A549 (cell line): ENCODE data around the gene ESPNL. TPM values are rescaled to one million over a fixed set of nuclear protein-coding genes. Genes with fewer than 3 reads are reported as not detected.

Source experiments
- ATAC-seq, 2 experiments: fragments of 200-7000 bp in 1 of 2; fragments of >200 bp in 1 of 2; cut with Nextera tagmentation in 1 of 2; cut with Tn5 transposase in 1 of 2; 3 replicates each; pipeline versions ENCODE4 v1.8.0 to v1.9.1; 2018 to 2020; ENCODE audit warnings: mild to moderate bottlenecking in 1 of 2, moderate library complexity in 1 of 2
- CTCF ChIA-PET: fragments of 300-600 bp; sonication (Branson Sonifier 250); formaldehyde crosslinking; extraction: SDS; loops from one replicate; lab custom pipeline; 2021; ENCODE audit warnings: antibody characterized with exemption, inconsistent platforms; lab: Yijun Ruan, JAX
- POLR2A ChIA-PET: fragments of 350-600 bp; formaldehyde crosslinking; extraction: SDS; loops from one replicate; lab custom pipeline; 2021; ENCODE audit warnings: antibody characterized with exemption, inconsistent platforms; lab: Yijun Ruan, JAX
- DNase-seq, 2 experiments: peaks; one replicate each; pipeline versions ENCODE4 v3.0.0 to v3.0.0-alpha.2; 2011 to 2016; ENCODE audit warnings: low read depth in 1 of 2, low spot score in 1 of 2
- FAIRE-seq: peaks from 2 replicates; lab custom pipeline; 2011; peaks lifted over from hg19 to GRCh38; lab: Jason Lieb, UNC
- H3K27ac ChIP-seq, 2 experiments: fragments of >200 bp; sonication (Bioruptor Twin); formaldehyde crosslinking; 3 replicates each; pipeline ENCODE4 v1.5.1; 2016 to 2017
- H3K4me1 ChIP-seq: fragments of >200 bp; sonication (Bioruptor Twin); formaldehyde crosslinking; 3 replicates; pipeline ENCODE4 v1.6.1; 2016
- H3K4me2 ChIP-seq: fragments of >200 bp; sonication (Bioruptor Twin); formaldehyde crosslinking; 3 replicates; pipeline ENCODE4 v1.6.1; 2016
- H3K4me3 ChIP-seq: fragments of >200 bp; sonication (Bioruptor Twin); formaldehyde crosslinking; 3 replicates; pipeline ENCODE4 v1.5.1; 2016
- H3K9me3 ChIP-seq: fragments of >200 bp; sonication (Bioruptor Twin); formaldehyde crosslinking; 3 replicates; pipeline ENCODE4 v1.6.1; 2016
- BHLHE40 ChIP-seq: IDR thresholded peaks from 2 replicates; pipeline ENCODE4 v1.6.1; 2012; ENCODE audit warnings: low read depth, low read length, inconsistent platforms
- CBX8 ChIP-seq: fragments of 200-600 bp; sonication (generic); IDR thresholded peaks from 2 replicates; pipeline ENCODE4 v1.6.1; 2016
- CTCF ChIP-seq: fragments of >200 bp; sonication (Bioruptor Twin); formaldehyde crosslinking; IDR thresholded peaks from 3 replicates; pipeline ENCODE4 v1.5.1; 2016
- EHMT2 ChIP-seq: fragments of 200-600 bp; sonication (generic); IDR thresholded peaks from 2 replicates; pipeline ENCODE4 v1.6.1; 2016; ENCODE audit warnings: antibody characterized with exemption, low read depth, mild to moderate bottlenecking, moderate library complexity
- FOXS1 ChIP-seq: fragments of 250-450 bp; sonication (Bioruptor Pico); IDR thresholded peaks from 2 replicates; pipeline ENCODE4 v1.5.0; 2020; ENCODE audit warnings: mild to moderate bottlenecking, moderate library complexity
- HOXA7 ChIP-seq: fragments of 250-450 bp; sonication (Bioruptor Pico); IDR thresholded peaks from 2 replicates; pipeline ENCODE4 v1.5.0; 2020; ENCODE audit warnings: mild to moderate bottlenecking, moderate library complexity
- HOXB13 ChIP-seq: fragments of 250-450 bp; sonication (Bioruptor Pico); IDR thresholded peaks from 2 replicates; pipeline ENCODE4 v1.5.0; 2020; ENCODE audit warnings: low read depth, mild to moderate bottlenecking, moderate library complexity
- HOXB5 ChIP-seq: fragments of 250-450 bp; sonication (Bioruptor Pico); IDR thresholded peaks from 2 replicates; pipeline ENCODE4 v1.5.0; 2020; ENCODE audit warnings: mild to moderate bottlenecking, moderate library complexity
- JUN ChIP-seq, 2 experiments: fragments of >200 bp; sonication (Bioruptor Twin); formaldehyde crosslinking; IDR thresholded peaks; 2 replicates in 1 of 2; 3 replicates in 1 of 2; pipeline ENCODE4 v1.6.1; 2016 to 2017
- NFE2L2 ChIP-seq: fragments of 150-350 bp; conservative IDR thresholded peaks from 2 replicates; pipeline ENCODE4 v1.6.1; 2014; ENCODE audit warnings: low read length
- NR3C1 ChIP-seq: fragments of >200 bp; sonication (Bioruptor Twin); formaldehyde crosslinking; IDR thresholded peaks from 3 replicates; pipeline ENCODE4 v1.6.1; 2017
- PHF8 ChIP-seq: fragments of 200-600 bp; sonication (generic); IDR thresholded peaks from 2 replicates; pipeline ENCODE4 v1.6.1; 2016; ENCODE audit warnings: low read depth, mild to moderate bottlenecking, antibody characterized with exemption, moderate library complexity, borderline replicate concordance
- RARB ChIP-seq: fragments of 250-450 bp; sonication (Bioruptor Pico); IDR thresholded peaks from 2 replicates; pipeline ENCODE4 v1.8.0; 2021; ENCODE audit warnings: mild to moderate bottlenecking, moderate library complexity
- REST ChIP-seq: fragments of 200-600 bp; sonication (generic); IDR thresholded peaks from 2 replicates; pipeline ENCODE4 v1.6.1; 2016; ENCODE audit warnings: antibody characterized with exemption, mild to moderate bottlenecking, moderate library complexity
- SMC3 ChIP-seq: fragments of >200 bp; sonication (Bioruptor Twin); formaldehyde crosslinking; IDR thresholded peaks from 3 replicates; pipeline ENCODE4 v1.6.1; 2018; ENCODE audit warnings: inconsistent platforms
- TFCP2L1 ChIP-seq: fragments of 250-450 bp; sonication (Bioruptor Pico); IDR thresholded peaks from 2 replicates; pipeline ENCODE4 v1.5.0; 2021; ENCODE audit warnings: mild to moderate bottlenecking
- TP53 ChIP-seq: fragments of 250-450 bp; sonication (Bioruptor Pico); IDR thresholded peaks from 2 replicates; pipeline ENCODE4 v1.5.0; 2021; ENCODE audit warnings: mild to moderate bottlenecking, moderate library complexity
- USF2 ChIP-seq: fragments of 450-650 bp; IDR thresholded peaks from 2 replicates; pipeline ENCODE4 v1.6.1; 2014; ENCODE audit warnings: antibody characterized with exemption
- ZC3H11A ChIP-seq: fragments of 450-650 bp; IDR thresholded peaks from 2 replicates; pipeline ENCODE4 v1.6.1; 2014; ENCODE audit warnings: antibody characterized with exemption, mild to moderate bottlenecking
- ZSCAN20 ChIP-seq: fragments of 250-450 bp; sonication (Bioruptor Pico); IDR thresholded peaks from 2 replicates; pipeline ENCODE4 v1.8.0; 2022; ENCODE audit warnings: mild to moderate bottlenecking, moderate library complexity
- WGBS: methylation state at CpG from one replicate; pipeline ENCODE4 v1.1.6; 2017; ENCODE audit errors: missing lambda C conversion rate; 5-methylcytosine and 5-hydroxymethylcytosine counted together
- polyA plus RNA-seq, 4 experiments: library from polyadenylated mRNA; depleted of rRNA in 3 of 4; stranded (reverse); fragments of >200 nt; fragmentation: RNase III in 1 of 4; extraction: RNeasy Plus Mini Kit Qiagen cat#74134 plus additional on column Dnase treatment in 1 of 4; gene quantifications; 2 replicates in 3 of 4; 3 replicates in 1 of 4; pipeline ENCODE4 v1.2.3, GENCODE V29; 2011 to 2017
- TF ChIP-seq, protein P1 (sequence below): fragments of 250-450 bp; sonication (Bioruptor Pico); IDR thresholded peaks from 2 replicates; pipeline ENCODE4 v1.5.0; 2021; ENCODE audit warnings: mild to moderate bottlenecking, moderate library complexity, borderline replicate concordance
- TF ChIP-seq, protein P2 (sequence below): IDR thresholded peaks from 2 replicates; pipeline ENCODE4 v1.6.1; 2012
- TF ChIP-seq, protein P3 (sequence below): IDR thresholded peaks from 2 replicates; pipeline ENCODE4 v1.6.1; 2012

Gene ESPNL
- polyA plus RNA-seq, 2 of the 4 experiments (the other 2 are of a cell fraction) = 0.04 to 0.22 TPM

GRCh38 chr2:238150686-238151085, 50.5 kb downstream of the ESPNL start (continued):
- no peak for TF ChIP-seq HOXB13 (CRISPR knock-in tag)
- TF ChIP-seq TFCP2L1 (CRISPR knock-in tag) = no peak
- no peak for TF ChIP-seq FOXS1 (CRISPR knock-in tag)

DNA sequence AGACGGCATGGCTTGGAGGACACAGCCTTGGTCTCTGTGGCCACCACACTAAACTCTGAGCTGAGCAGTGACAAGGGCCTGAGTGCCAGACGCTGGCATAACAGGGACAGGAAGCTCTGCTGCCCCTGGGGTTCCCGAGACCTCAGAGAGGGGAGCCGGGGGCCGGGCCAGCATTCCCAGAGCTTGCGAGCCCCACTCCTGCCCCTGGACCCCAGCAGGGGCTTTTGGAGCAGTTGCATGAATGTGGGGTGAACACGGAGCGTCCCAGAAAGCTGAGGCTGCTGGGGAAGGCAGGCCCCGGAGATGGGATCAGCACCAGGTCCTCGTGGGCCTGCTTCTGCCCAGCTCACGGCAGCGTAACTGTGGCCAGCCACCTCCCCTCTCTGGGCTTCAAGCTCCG, 51.1 kb downstream of the ESPNL start:
- TF ChIP-seq PHF8 (no peak), CBX8 (no peak), HOXB5 (CRISPR knock-in tag) (no peak), FOXS1 (CRISPR knock-in tag) (no peak), EHMT2 (no peak), HOXA7 (CRISPR knock-in tag) (no peak), USF2 (no peak), SMC3 (no peak), ZC3H11A (no peak)
- TF ChIP-seq, protein P1, sequence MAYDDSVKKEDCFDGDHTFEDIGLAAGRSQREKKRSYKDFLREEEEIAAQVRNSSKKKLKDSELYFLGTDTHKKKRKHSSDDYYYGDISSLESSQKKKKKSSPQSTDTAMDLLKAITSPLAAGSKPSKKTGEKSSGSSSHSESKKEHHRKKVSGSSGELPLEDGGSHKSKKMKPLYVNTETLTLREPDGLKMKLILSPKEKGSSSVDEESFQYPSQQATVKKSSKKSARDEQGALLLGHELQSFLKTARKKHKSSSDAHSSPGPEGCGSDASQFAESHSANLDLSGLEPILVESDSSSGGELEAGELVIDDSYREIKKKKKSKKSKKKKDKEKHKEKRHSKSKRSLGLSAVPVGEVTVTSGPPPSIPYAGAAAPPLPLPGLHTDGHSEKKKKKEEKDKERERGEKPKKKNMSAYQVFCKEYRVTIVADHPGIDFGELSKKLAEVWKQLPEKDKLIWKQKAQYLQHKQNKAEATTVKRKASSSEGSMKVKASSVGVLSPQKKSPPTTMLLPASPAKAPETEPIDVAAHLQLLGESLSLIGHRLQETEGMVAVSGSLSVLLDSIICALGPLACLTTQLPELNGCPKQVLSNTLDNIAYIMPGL (CRISPR knock-in tag) = no peak
- TF ChIP-seq, protein P2, sequence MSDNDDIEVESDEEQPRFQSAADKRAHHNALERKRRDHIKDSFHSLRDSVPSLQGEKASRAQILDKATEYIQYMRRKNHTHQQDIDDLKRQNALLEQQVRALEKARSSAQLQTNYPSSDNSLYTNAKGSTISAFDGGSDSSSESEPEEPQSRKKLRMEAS = no peak
- H3K4me3 ChIP-seq = no peak overlapping the region
- ChIA-PET POLR2A (no interaction called here), CTCF (interaction anchor here (0.7 to 2.9 kb wide), 4 partner anchors 10 to 294 kb away, joined by 3 to 13 read pairs (median 4); partner anchors contain the start of gene KLHL30)
- 73% methylated on average over 10 of the region's 13 CpGs for WGBS
- FAIRE-seq (no peak), DNase-seq (no peak), ATAC-seq (no peak)
- no peaks in the 10 kb centered on the region for H3K4me1 ChIP-seq
- no peak overlapping the region for H3K4me2 ChIP-seq
- no peak overlapping the region for H3K27ac ChIP-seq
- no peaks in the 10 kb centered on the region for H3K9me3 ChIP-seq

GRCh38 chr2:238151628-238152235, 51.6 kb downstream of the ESPNL start:
- H3K4me2 ChIP-seq = no peak overlapping the region
- no peak overlapping the region for H3K4me3 ChIP-seq
- no peak overlapping the region for H3K27ac ChIP-seq
- no peaks in the 10 kb centered on the region for H3K4me1 ChIP-seq
- TF ChIP-seq RARB (CRISPR knock-in tag) (no peak), JUN (IDR thresholded peaks at IDR 0.05) (no peak), TP53 (CRISPR knock-in tag) (no peak), CTCF (no peak), ZC3H11A (no peak), FOXS1 (CRISPR knock-in tag) (no peak), ZSCAN20 (no peak), NFE2L2 (no peak), BHLHE40 (no peak), REST (no peak), HOXB5 (CRISPR knock-in tag) (no peak), NR3C1 (no peak)
- TF ChIP-seq, protein P3, sequence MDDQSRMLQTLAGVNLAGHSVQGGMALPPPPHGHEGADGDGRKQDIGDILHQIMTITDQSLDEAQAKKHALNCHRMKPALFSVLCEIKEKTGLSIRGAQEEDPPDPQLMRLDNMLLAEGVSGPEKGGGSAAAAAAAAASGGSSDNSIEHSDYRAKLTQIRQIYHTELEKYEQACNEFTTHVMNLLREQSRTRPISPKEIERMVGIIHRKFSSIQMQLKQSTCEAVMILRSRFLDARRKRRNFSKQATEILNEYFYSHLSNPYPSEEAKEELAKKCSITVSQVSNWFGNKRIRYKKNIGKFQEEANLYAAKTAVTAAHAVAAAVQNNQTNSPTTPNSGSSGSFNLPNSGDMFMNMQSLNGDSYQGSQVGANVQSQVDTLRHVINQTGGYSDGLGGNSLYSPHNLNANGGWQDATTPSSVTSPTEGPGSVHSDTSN = no peak
- TF ChIP-seq, protein P1 (CRISPR knock-in tag) = no peak
- TF ChIP-seq, all 56 proteins: peak for 0
- POLR2A ChIA-PET = no interaction called here
- 79% methylated on average over 12 of the region's 16 CpGs for WGBS
- H3K9me3 ChIP-seq = no peaks in the 10 kb centered on the region
- CTCF ChIA-PET = interaction anchor here (0.6 to 2.9 kb wide), 4 partner anchors 13 to 294 kb away, joined by 3 to 13 read pairs (median 4); partner anchors contain the start of gene KLHL30
- FAIRE-seq (no peak), ATAC-seq (no peak; a peak in 1 of 6 replicates), DNase-seq (no peak)
